SK-N-SH treated with all-trans-retinoic acid at 6 μM for 48 hours (cell line): Measurements from ENCODE around the gene RTP1.
A peak's percentile ranks its signal among the peaks of the same experiment; 100 is the strongest.

Source experiments
- ATAC-seq: fragments of 200-7000 bp; cut with Tn5 transposase; 3 replicates; pipeline ENCODE4 v1.9.1; 2020; ENCODE audit warnings: mild to moderate bottlenecking, moderate library complexity
- ARNTL ChIP-seq: fragments of 450-650 bp; formaldehyde crosslinking; IDR thresholded peaks from 2 replicates; pipeline ENCODE4 v1.5.0; 2020; ENCODE audit warnings: low read depth, mild to moderate bottlenecking, moderate library complexity, borderline replicate concordance
- BACH2 ChIP-seq: fragments of 250-450 bp; sonication (Bioruptor Pico); IDR thresholded peaks from 2 replicates; pipeline ENCODE4 v1.9.0; 2021; ENCODE audit warnings: mild to moderate bottlenecking, borderline replicate concordance
- CSDC2 ChIP-seq: fragments of 250-450 bp; sonication (Bioruptor Pico); IDR thresholded peaks from 2 replicates; pipeline ENCODE4 v1.5.0; 2020; ENCODE audit warnings: mild to moderate bottlenecking, moderate library complexity
- GLIS3 ChIP-seq: fragments of 250-450 bp; sonication (Bioruptor Pico); IDR thresholded peaks from 2 replicates; pipeline ENCODE4 v1.5.0; 2020; ENCODE audit warnings: mild to moderate bottlenecking, moderate library complexity
- ISL1 ChIP-seq: fragments of 250-450 bp; sonication (Bioruptor Pico); IDR thresholded peaks from 2 replicates; pipeline ENCODE4 v2.1.2; 2022; ENCODE audit warnings: mild to moderate bottlenecking, moderate library complexity
- OSR1 ChIP-seq: fragments of 250-450 bp; sonication (Bioruptor Pico); IDR thresholded peaks from 2 replicates; pipeline ENCODE4 v1.8.0; 2022; ENCODE audit warnings: moderate library complexity, mild to moderate bottlenecking, inconsistent platforms
- PATZ1 ChIP-seq: fragments of 250-450 bp; sonication (Bioruptor Pico); IDR thresholded peaks from 2 replicates; pipeline ENCODE4 v1.8.0; 2020; ENCODE audit warnings: mild to moderate bottlenecking, moderate library complexity, borderline replicate concordance
- PPARA ChIP-seq: fragments of 250-450 bp; sonication (Bioruptor Pico); IDR thresholded peaks from 2 replicates; pipeline ENCODE4 v1.5.0; 2020; ENCODE audit warnings: mild to moderate bottlenecking, borderline replicate concordance
- RARB ChIP-seq: fragments of 250-450 bp; sonication (Bioruptor Pico); IDR thresholded peaks from 2 replicates; pipeline ENCODE4 v1.8.0; 2021; ENCODE audit warnings: mild to moderate bottlenecking, moderate library complexity
- SNAI2 ChIP-seq: fragments of 250-450 bp; sonication (Bioruptor Pico); IDR thresholded peaks from 2 replicates; pipeline ENCODE4 v1.5.0; 2020; ENCODE audit warnings: mild to moderate bottlenecking, moderate library complexity
- TCF4 ChIP-seq: fragments of 250-450 bp; sonication (Bioruptor Pico); IDR thresholded peaks from 2 replicates; pipeline ENCODE4 v1.8.0; 2021; ENCODE audit warnings: mild to moderate bottlenecking, moderate library complexity, borderline replicate concordance
- TOX ChIP-seq: fragments of 250-450 bp; sonication (Bioruptor Pico); IDR thresholded peaks from 2 replicates; pipeline ENCODE4 v1.8.0; 2021; ENCODE audit warnings: mild to moderate bottlenecking, moderate library complexity, borderline replicate concordance
- ZC3H10 ChIP-seq: fragments of 250-450 bp; sonication (Bioruptor Pico); IDR thresholded peaks from 2 replicates; pipeline ENCODE4 v1.5.1; 2021; ENCODE audit warnings: mild to moderate bottlenecking, moderate library complexity
- ZFP3 ChIP-seq: fragments of 250-450 bp; sonication (Bioruptor Pico); IDR thresholded peaks from 2 replicates; pipeline ENCODE4 v1.5.0; 2020; ENCODE audit warnings: mild to moderate bottlenecking, moderate library complexity
- ZFP30 ChIP-seq: fragments of 450-650 bp; formaldehyde crosslinking; IDR thresholded peaks from 2 replicates; pipeline ENCODE4 v1.5.0; 2022; ENCODE audit warnings: mild to moderate bottlenecking, moderate library complexity
- ZNF565 ChIP-seq: fragments of 450-650 bp; formaldehyde crosslinking; conservative IDR thresholded peaks from 2 replicates; pipeline ENCODE4 v1.5.0; 2020; ENCODE audit warnings: low read depth, mild to moderate bottlenecking, moderate library complexity
- ZNF70 ChIP-seq: fragments of 450-650 bp; formaldehyde crosslinking; IDR thresholded peaks from 2 replicates; pipeline ENCODE4 v1.5.0; 2020; ENCODE audit warnings: mild to moderate bottlenecking, moderate library complexity
- ZNF8 ChIP-seq: fragments of 450-650 bp; formaldehyde crosslinking; IDR thresholded peaks from 2 replicates; pipeline ENCODE4 v1.5.0; 2020; ENCODE audit warnings: mild to moderate bottlenecking, moderate library complexity
- TF ChIP-seq, protein P1 (sequence below): fragments of 250-450 bp; sonication (Bioruptor Pico); IDR thresholded peaks from 2 replicates; pipeline ENCODE4 v1.5.0; 2020; ENCODE audit warnings: mild to moderate bottlenecking, moderate library complexity
- TF ChIP-seq, protein P2 (sequence below): fragments of 250-450 bp; sonication (Bioruptor Pico); IDR thresholded peaks from 2 replicates; pipeline ENCODE4 v1.5.1; 2021; ENCODE audit warnings: mild to moderate bottlenecking, moderate library complexity
- TF ChIP-seq, protein P3 (sequence below): fragments of 250-450 bp; sonication (Bioruptor Pico); IDR thresholded peaks from 2 replicates; pipeline ENCODE4 v1.8.0; 2021; ENCODE audit warnings: low read depth, mild to moderate bottlenecking, moderate library complexity, borderline replicate concordance

The RTP1 gene

GRCh38 chr3:187186801-187187421, 10.4 kb upstream of the RTP1 start:
- TF ChIP-seq RARB = no peak
- no peak for TF ChIP-seq ZNF565 (CRISPR knock-in tag)
- TF ChIP-seq ZFP3 (CRISPR knock-in tag) = no peak
- TF ChIP-seq ZNF70 (CRISPR knock-in tag) = no peak
- no peak for TF ChIP-seq ZFP30
- no peak for TF ChIP-seq OSR1 (CRISPR knock-in tag)
- TF ChIP-seq TCF4 (CRISPR knock-in tag) = no peak
- TF ChIP-seq GLIS3 (CRISPR knock-in tag) = no peak
- TF ChIP-seq ZC3H10 = no peak
- TF ChIP-seq, protein P1, sequence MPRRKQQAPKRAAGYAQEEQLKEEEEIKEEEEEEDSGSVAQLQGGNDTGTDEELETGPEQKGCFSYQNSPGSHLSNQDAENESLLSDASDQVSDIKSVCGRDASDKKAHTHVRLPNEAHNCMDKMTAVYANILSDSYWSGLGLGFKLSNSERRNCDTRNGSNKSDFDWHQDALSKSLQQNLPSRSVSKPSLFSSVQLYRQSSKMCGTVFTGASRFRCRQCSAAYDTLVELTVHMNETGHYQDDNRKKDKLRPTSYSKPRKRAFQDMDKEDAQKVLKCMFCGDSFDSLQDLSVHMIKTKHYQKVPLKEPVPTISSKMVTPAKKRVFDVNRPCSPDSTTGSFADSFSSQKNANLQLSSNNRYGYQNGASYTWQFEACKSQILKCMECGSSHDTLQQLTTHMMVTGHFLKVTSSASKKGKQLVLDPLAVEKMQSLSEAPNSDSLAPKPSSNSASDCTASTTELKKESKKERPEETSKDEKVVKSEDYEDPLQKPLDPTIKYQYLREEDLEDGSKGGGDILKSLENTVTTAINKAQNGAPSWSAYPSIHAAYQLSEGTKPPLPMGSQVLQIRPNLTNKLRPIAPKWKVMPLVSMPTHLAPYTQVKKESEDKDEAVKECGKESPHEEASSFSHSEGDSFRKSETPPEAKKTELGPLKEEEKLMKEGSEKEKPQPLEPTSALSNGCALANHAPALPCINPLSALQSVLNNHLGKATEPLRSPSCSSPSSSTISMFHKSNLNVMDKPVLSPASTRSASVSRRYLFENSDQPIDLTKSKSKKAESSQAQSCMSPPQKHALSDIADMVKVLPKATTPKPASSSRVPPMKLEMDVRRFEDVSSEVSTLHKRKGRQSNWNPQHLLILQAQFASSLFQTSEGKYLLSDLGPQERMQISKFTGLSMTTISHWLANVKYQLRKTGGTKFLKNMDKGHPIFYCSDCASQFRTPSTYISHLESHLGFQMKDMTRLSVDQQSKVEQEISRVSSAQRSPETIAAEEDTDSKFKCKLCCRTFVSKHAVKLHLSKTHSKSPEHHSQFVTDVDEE (CRISPR knock-in tag) = no peak
- TF ChIP-seq TOX (CRISPR knock-in tag) = no peak
- peak; percentile 85 for ATAC-seq

DNA sequence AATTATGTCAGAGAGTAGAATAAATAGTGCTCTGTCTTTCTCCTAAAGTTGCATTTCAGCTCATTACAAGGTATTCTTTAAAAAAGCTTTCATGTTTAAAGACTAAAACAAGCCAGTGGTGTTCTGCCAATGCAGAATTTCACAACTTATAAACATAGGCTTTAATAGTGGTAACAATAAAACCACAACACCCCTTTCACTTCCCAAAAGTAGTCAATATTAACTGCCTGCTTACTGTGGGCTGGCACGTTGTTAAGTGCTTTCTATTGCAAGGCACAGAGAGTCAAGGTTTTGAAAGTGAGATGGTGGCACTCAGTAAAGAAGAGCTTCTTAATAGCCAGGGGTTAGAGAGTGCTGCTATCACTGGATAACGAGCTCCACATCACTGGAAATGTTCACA, 8.4 kb upstream of the RTP1 start:
- no peak for ATAC-seq

DNA sequence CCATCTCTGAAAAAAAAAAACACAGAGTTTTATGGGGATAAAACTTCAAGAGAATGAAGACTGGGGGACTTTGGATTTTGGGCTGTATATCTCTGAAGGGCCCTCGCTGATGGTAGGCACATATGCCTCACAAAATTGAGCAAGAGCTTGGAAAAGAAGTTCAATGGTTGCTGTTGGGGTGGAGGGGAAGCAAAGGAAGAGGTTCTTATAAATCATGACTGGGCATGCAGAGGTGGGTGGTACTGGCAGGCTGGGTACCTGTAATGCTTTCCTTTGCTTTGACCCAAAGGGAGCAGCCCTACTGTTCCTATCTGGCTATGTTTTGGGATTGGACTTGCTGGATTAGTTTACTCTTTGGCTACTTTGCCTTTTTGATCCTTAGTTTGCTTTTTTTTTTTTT, 6.0 kb upstream of the RTP1 start:
- no peak for ATAC-seq
- no peak for TF ChIP-seq ARNTL (CRISPR knock-in tag)
- no peak for TF ChIP-seq ZFP30
- TF ChIP-seq SNAI2 (CRISPR knock-in tag) = no peak

More for the DNA sequence above, 8.4 kb upstream of the RTP1 start:
- TF ChIP-seq, protein P1 (CRISPR knock-in tag) = no peak
- TF ChIP-seq BACH2 = no peak
- TF ChIP-seq ISL1 = no peak

DNA sequence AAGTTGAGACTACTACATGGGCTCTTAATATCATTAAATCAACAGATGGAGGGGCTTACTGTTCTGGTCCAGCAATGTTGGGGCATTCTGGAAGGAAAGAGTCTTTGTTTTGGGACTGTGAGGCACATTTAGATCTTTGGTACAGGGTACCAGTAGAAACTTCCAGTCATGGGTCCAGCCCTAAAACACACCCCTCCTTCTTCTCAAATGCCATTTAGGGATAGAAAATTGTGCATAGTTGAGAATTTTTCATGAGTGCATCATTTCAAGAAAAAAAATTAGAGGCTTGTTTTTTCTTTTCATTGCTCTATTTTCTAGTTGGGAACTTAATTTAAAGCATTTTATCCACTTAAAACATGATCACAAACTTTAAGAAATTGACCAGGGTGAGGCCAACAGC, 4.1 kb upstream of the RTP1 start:
- ATAC-seq = no peak
- TF ChIP-seq ZNF565 (CRISPR knock-in tag) (no peak), ISL1 (no peak), RARB (no peak), ZNF70 (CRISPR knock-in tag) (no peak), CSDC2 (CRISPR knock-in tag) (no peak), ZFP30 (no peak), PPARA (CRISPR knock-in tag) (no peak), OSR1 (CRISPR knock-in tag) (no peak), ZNF8 (no peak), TCF4 (CRISPR knock-in tag) (no peak), GLIS3 (CRISPR knock-in tag) (no peak), PATZ1 (CRISPR knock-in tag) (no peak), ZFP3 (CRISPR knock-in tag) (no peak)
- TF ChIP-seq, protein P1 (CRISPR knock-in tag) = no peak
- TF ChIP-seq, protein P2, sequence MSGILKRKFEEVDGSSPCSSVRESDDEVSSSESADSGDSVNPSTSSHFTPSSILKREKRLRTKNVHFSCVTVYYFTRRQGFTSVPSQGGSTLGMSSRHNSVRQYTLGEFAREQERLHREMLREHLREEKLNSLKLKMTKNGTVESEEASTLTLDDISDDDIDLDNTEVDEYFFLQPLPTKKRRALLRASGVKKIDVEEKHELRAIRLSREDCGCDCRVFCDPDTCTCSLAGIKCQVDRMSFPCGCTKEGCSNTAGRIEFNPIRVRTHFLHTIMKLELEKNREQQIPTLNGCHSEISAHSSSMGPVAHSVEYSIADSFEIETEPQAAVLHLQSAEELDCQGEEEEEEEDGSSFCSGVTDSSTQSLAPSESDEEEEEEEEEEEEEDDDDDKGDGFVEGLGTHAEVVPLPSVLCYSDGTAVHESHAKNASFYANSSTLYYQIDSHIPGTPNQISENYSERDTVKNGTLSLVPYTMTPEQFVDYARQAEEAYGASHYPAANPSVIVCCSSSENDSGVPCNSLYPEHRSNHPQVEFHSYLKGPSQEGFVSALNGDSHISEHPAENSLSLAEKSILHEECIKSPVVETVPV = no peak
- TF ChIP-seq, protein P3, sequence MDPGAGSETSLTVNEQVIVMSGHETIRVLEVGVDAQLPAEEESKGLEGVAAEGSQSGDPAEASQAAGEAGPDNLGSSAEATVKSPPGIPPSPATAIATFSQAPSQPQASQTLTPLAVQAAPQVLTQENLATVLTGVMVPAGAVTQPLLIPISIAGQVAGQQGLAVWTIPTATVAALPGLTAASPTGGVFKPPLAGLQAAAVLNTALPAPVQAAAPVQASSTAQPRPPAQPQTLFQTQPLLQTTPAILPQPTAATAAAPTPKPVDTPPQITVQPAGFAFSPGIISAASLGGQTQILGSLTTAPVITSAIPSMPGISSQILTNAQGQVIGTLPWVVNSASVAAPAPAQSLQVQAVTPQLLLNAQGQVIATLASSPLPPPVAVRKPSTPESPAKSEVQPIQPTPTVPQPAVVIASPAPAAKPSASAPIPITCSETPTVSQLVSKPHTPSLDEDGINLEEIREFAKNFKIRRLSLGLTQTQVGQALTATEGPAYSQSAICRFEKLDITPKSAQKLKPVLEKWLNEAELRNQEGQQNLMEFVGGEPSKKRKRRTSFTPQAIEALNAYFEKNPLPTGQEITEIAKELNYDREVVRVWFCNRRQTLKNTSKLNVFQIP (CRISPR knock-in tag) = no peak
